PC-9 (cell line): ENCODE data around the gene FEN1. TPM values are rescaled to one million over a fixed set of nuclear protein-coding genes. Genes with fewer than 3 reads are reported as not detected.

ENCODE experiments used
- BruUV-seq: library from RNA; stranded (reverse); fragments of 400-500 nt; replicated peaks from 2 replicates; lab custom pipeline; 2021; lab: Mats Ljungman, UMichigan
- CTCF ChIA-PET: fragments of 300-600 bp; sonication (Branson Sonifier 250); formaldehyde crosslinking; loops from one replicate; lab custom pipeline; 2022; ENCODE audit warnings: antibody characterized with exemption; lab: Charles Lee
- POLR2A ChIA-PET: fragments of 300-600 bp; sonication (Branson Sonifier 250); formaldehyde crosslinking; loops from one replicate; lab custom pipeline; 2022; ENCODE audit warnings: antibody characterized with exemption; ENCODE audit not compliant: unreplicated experiment; lab: Charles Lee
- DNase-seq, 2 experiments: peaks; one replicate each; pipeline versions ENCODE4 v3.0.0 to v3.0.0-alpha.2; 2015 to 2022; ENCODE audit warnings: mixed read lengths in 1 of 2
- H2AFZ ChIP-seq: fragments of 200-600 bp; sonication (generic); 2 replicates; pipeline ENCODE4 v1.8.1; 2017; ENCODE audit warnings: antibody characterized with exemption
- H3F3A ChIP-seq: fragments of 200-600 bp; sonication (generic); 2 replicates; pipeline ENCODE4 v1.8.1; 2017; ENCODE audit warnings: antibody characterized with exemption, mild to moderate bottlenecking, low read depth; ENCODE audit not compliant: insufficient read depth
- H3K27ac ChIP-seq: fragments of 200-600 bp; sonication (generic); 2 replicates; pipeline ENCODE4 v1.6.1; 2016; ENCODE audit warnings: mixed run types
- H3K27me3 ChIP-seq: fragments of 200-600 bp; sonication (generic); 2 replicates; pipeline ENCODE4 v1.6.1; 2016; ENCODE audit warnings: low read depth, mixed run types; ENCODE audit not compliant: insufficient read depth
- H3K36me3 ChIP-seq: fragments of 200-600 bp; sonication (generic); 2 replicates; pipeline ENCODE4 v1.6.1; 2016; ENCODE audit warnings: low read depth, mixed run types
- H3K4me1 ChIP-seq: fragments of 200-600 bp; sonication (generic); replicated peaks from 2 replicates; pipeline ENCODE4 v1.6.1; 2016; ENCODE audit warnings: mixed run types; ENCODE audit not compliant: insufficient read depth
- H3K4me2 ChIP-seq: fragments of 200-600 bp; sonication (generic); 2 replicates; pipeline ENCODE4 v1.6.1; 2017; ENCODE audit warnings: mixed run types
- H3K4me3 ChIP-seq: fragments of 200-600 bp; sonication (generic); 2 replicates; pipeline ENCODE4 v1.6.1; 2016; ENCODE audit warnings: mixed run types
- H3K79me2 ChIP-seq: fragments of 200-600 bp; sonication (generic); 2 replicates; pipeline ENCODE4 v1.6.1; 2017; ENCODE audit warnings: low read depth, mixed run types
- H3K9me2 ChIP-seq: fragments of 200-600 bp; sonication (generic); 2 replicates; pipeline ENCODE4 v1.8.1; 2017; ENCODE audit warnings: mild to moderate bottlenecking; ENCODE audit not compliant: insufficient read depth
- H3K9me3 ChIP-seq: fragments of 200-600 bp; sonication (generic); 2 replicates; pipeline ENCODE4 v1.8.1; 2016; ENCODE audit warnings: low read depth; ENCODE audit not compliant: insufficient read depth
- H4K20me1 ChIP-seq: fragments of 200-600 bp; sonication (generic); 2 replicates; pipeline ENCODE4 v1.8.1; 2017; ENCODE audit not compliant: insufficient read depth
- CTCF ChIP-seq: fragments of 200-600 bp; sonication (generic); conservative IDR thresholded peaks from 2 replicates; pipeline ENCODE4 v1.6.1; 2017; ENCODE audit warnings: mixed run types, antibody characterized with exemption, mild to moderate bottlenecking, moderate library complexity
- EZH2 ChIP-seq: fragments of 200-600 bp; sonication (generic); IDR thresholded peaks from 2 replicates; pipeline ENCODE4 v1.8.0; 2017; ENCODE audit warnings: antibody characterized with exemption, low read depth
- intact Hi-C: fragments of 100-400 bp; cut with micrococcal nuclease; formaldehyde crosslinking; loops from one replicate; pipeline ENCODE4 v1.10.0; 2022; ENCODE audit not compliant: unreplicated experiment
- total RNA-seq: library from RNA; stranded (reverse); gene quantifications from 2 replicates; pipeline ENCODE4 v1.2.3, GENCODE V29; 2021

FEN1 gene
- total RNA-seq, 1 experiment from 2014 or later = 60.9 TPM

GRCh38 chr11:61775606-61776554, 16.8 kb upstream of the FEN1 start:
- TF ChIP-seq EZH2 (no peak), CTCF (no peak)

GRCh38 chr11:61776561-61777075, 16.1 kb upstream of the FEN1 start:
- Histone ChIP-seq H3K27ac (no peak overlapping the region), H3K4me2 (no peak overlapping the region), H3K36me3 (no peaks in the 10 kb centered on the region), H3K27me3 (no peaks in the 10 kb centered on the region), H3K79me2 (no peaks in the 10 kb centered on the region), H3K4me3 (no peak overlapping the region), H3K9me2 (no peaks in the 10 kb centered on the region), H2AFZ (no peak overlapping the region), H4K20me1 (no peaks in the 10 kb centered on the region), H3F3A (no peaks in the 10 kb centered on the region), H3K4me1 (peaks cover 6% of the 10 kb centered on the region), H3K9me3 (no peaks in the 10 kb centered on the region)
- POLR2A ChIA-PET = no interaction called here
- CTCF ChIA-PET = interaction anchor here (0.6 kb wide), 1 partner anchor 27 kb away, joined by 3 read pairs; no protein-coding TSS in a partner anchor
- no peak for TF ChIP-seq EZH2
- TF ChIP-seq CTCF = peak; percentile 93
- intact Hi-C loops = loop anchor here (1.0 kb wide), 1 partner anchor 29 kb away; no protein-coding TSS in a partner anchor
- DNase-seq = peak; percentile 57 to 63
- no TSS peak for BruUV-seq

More at GRCh38 chr11:61775606-61776554, 16.8 kb upstream of the FEN1 start:
- ChIA-PET CTCF (interaction anchor here (0.6 to 0.9 kb wide), 2 partner anchors 28 to 304 kb away, joined by 3 read pairs; no protein-coding TSS in a partner anchor), POLR2A (no interaction called here)
- Histone ChIP-seq H3K36me3 (no peaks in the 10 kb centered on the region), H3K9me3 (no peaks in the 10 kb centered on the region), H3K4me2 (no peak overlapping the region), H4K20me1 (no peaks in the 10 kb centered on the region), H2AFZ (no peak overlapping the region), H3F3A (no peaks in the 10 kb centered on the region), H3K27me3 (no peaks in the 10 kb centered on the region), H3K4me3 (no peak overlapping the region), H3K79me2 (no peaks in the 10 kb centered on the region), H3K27ac (no peak overlapping the region), H3K9me2 (no peaks in the 10 kb centered on the region), H3K4me1 (peaks cover 6% of the 10 kb centered on the region)
- BruUV-seq = no TSS peak
- no peak for DNase-seq
- intact Hi-C loops = loop anchor here (1.0 kb wide), 1 partner anchor 29 kb away; no protein-coding TSS in a partner anchor

GRCh38 chr11:61777234-61778090, 15.2 kb upstream of the FEN1 start:
- Histone ChIP-seq H3K4me1 (peaks cover 3% of the 10 kb centered on the region), H3K9me3 (no peaks in the 10 kb centered on the region), H3K4me3 (no peak overlapping the region), H2AFZ (no peak overlapping the region), H3K79me2 (no peaks in the 10 kb centered on the region), H3K4me2 (no peak overlapping the region), H4K20me1 (no peaks in the 10 kb centered on the region), H3F3A (peaks cover 4% of the 10 kb centered on the region; the same call in 1 of the 2 replicates), H3K27me3 (no peaks in the 10 kb centered on the region), H3K36me3 (no peaks in the 10 kb centered on the region), H3K9me2 (no peaks in the 10 kb centered on the region), H3K27ac (no peak overlapping the region)
- DNase-seq = no peak
- BruUV-seq = no TSS peak
- no peak for TF ChIP-seq EZH2
- TF ChIP-seq CTCF = no peak
- ChIA-PET CTCF (no interaction called here), POLR2A (no interaction called here)
- intact Hi-C loops = no loop called here
